Activated CD8-positive, alpha-beta T cell treated with anti-CD3 and anti-CD28 coated beads for 36 hours (primary cell): Measurements from ENCODE around the gene IL3RA. TPM values are rescaled to one million over a fixed set of nuclear protein-coding genes. Genes with fewer than 3 reads are reported as not detected.

Source experiments
- ATAC-seq: fragments of 200-7000 bp; cut with Tn5 transposase; one replicate; pipeline ENCODE4 v1.10.0; 2021; ENCODE audit warnings: mild to moderate bottlenecking, moderate library complexity
- CTCF ChIA-PET: fragments of 350-600 bp; sonication (Branson Sonifier 250); formaldehyde crosslinking; loops from one replicate; lab custom pipeline; 2021; ENCODE audit warnings: antibody characterized with exemption; lab: Charles Lee
- POLR2A ChIA-PET: fragments of 350-600 bp; sonication (Branson Sonifier 250); formaldehyde crosslinking; loops from one replicate; lab custom pipeline; 2021; ENCODE audit warnings: antibody characterized with exemption; lab: Charles Lee
- DNase-seq: peaks from one replicate; pipeline ENCODE4 v3.0.0-alpha.2; 2020
- H3K27ac Mint-ChIP-seq: one replicate; pipeline ENCODE4 v1.8.0; 2021; ENCODE audit warnings: mild to moderate bottlenecking, mixed read lengths
- H3K27me3 Mint-ChIP-seq: one replicate; pipeline ENCODE4 v1.8.0; 2021; ENCODE audit warnings: mixed read lengths
- H3K36me3 Mint-ChIP-seq: one replicate; pipeline ENCODE4 v1.8.0; 2021; ENCODE audit warnings: low read depth, mixed read lengths
- H3K4me1 Mint-ChIP-seq: one replicate; pipeline ENCODE4 v1.8.0; 2021; ENCODE audit warnings: low read depth, mixed read lengths
- H3K4me3 Mint-ChIP-seq: one replicate; pipeline ENCODE4 v1.8.0; 2021; ENCODE audit warnings: mild to moderate bottlenecking, moderate library complexity, mixed read lengths
- H3K9me3 Mint-ChIP-seq: one replicate; pipeline ENCODE4 v1.8.0; 2021; ENCODE audit warnings: mixed read lengths
- CTCF ChIP-seq: fragments of 200-600 bp; IDR thresholded peaks from one replicate; pipeline ENCODE4 v1.8.0; 2022; ENCODE audit warnings: antibody characterized with exemption, mild to moderate bottlenecking
- intact Hi-C: fragments of 100-400 bp; cut with micrococcal nuclease; formaldehyde crosslinking; loops from one replicate; pipeline ENCODE4 v1.10.0; 2022
- total RNA-seq, 2 experiments: library from RNA; stranded (reverse); gene quantifications; one replicate each; pipeline ENCODE4 v1.2.3, GENCODE V29; 2021

IL3RA gene
- total RNA-seq, 2 experiments from 2014 or later = not detected

DNA sequence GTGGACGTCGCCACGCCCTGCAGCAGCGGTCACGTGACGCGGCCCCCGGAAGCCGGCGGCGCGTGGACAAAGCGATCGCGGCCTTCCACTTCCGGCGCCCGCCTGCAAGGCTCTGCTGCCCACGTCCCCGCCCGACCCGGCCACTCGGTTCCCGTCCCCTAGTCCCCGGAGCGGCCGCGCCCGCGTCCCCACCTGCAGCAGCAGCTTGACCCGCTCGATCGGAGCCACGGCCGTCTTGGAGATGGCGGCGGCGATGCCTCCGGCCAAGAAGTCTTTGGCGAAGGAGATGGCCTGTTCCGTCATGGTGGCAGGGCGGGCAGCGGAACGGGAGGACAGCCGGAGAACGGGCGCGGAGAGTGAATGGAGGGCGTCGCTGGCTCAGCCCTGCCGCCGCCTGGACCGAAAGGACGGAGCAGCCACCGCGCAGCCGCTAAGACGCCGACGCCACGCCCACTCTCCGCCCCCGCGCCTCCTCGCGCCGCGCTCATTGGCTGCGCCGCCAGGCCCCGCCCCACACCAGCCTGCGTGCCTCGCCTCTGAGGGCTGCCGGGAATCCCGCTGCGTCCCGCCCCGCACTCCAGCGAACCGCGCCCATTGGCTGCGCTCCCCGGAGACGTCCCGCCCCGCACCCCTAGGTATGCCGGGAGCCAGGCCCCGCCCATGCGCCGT, 55.3 kb downstream of the IL3RA start, which contains the start of gene SLC25A6:
Gene SLC25A6 (minus strand): TSS at position 407 of the 669 bp plus-strand sequence. CDS start 104 bp downstream, at position 303.
- H3K27me3 Mint-ChIP-seq = no peaks in the 10 kb centered on the region
- H3K36me3 Mint-ChIP-seq = peaks cover 66% of the 10 kb centered on the region
- ATAC-seq (peak; percentile 98), DNase-seq (peak; percentile 99)
- TF ChIP-seq CTCF = peak; percentile 42
- H3K4me1 Mint-ChIP-seq = peaks cover 52% of the 10 kb centered on the region
- CTCF ChIA-PET = no interaction called here
- H3K9me3 Mint-ChIP-seq = no peaks in the 10 kb centered on the region
- H3K4me3 Mint-ChIP-seq = peak within 1 kb of the TSS; percentile 91
- POLR2A ChIA-PET = no interaction called here
- H3K27ac Mint-ChIP-seq = peak within 1 kb of the TSS; percentile 97
- intact Hi-C loops = no loop called here

DNA sequence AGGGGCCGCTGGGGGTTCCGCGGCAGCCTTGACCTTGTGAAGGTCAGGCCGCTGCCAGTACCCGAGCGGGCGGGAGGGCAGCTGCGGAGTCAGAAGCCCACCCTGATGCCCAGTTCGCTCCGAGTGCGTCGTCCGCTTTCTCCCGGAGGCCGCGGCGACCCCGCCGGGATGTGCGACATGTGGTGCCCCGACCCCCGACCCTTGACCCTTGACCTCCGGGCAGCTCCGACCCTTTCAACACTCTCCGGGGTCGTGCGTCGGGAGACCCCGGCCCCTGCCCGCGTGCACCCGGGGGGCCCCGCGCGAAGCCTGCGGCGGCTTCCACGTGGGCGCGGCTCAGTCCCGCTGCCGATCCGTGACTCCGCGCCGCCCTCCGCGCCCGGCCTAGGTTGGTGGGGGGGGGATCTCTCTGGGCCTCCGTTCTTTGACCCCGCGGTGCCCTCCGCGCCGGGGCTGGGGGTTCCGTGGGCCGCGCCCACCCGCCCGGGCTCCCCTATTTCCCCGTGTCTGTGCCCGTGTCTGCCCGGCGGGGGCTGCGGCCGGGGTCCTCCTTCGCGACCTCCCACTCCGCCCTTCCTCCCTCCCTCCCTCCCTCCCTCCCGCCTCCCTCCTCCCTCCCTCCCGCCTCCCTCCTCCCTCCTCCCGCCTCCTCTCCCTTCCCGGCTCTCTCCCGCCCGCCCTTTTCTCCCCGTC, 55.9 kb downstream of the IL3RA start:
- Mint-ChIP-seq H3K36me3 (peaks cover 61% of the 10 kb centered on the region), H3K4me1 (peaks cover 52% of the 10 kb centered on the region), H3K27me3 (no peaks in the 10 kb centered on the region), H3K27ac (peak overlapping the region; percentile 97), H3K4me3 (peak overlapping the region; percentile 91), H3K9me3 (no peaks in the 10 kb centered on the region)
- TF ChIP-seq CTCF = no peak
- POLR2A ChIA-PET = no interaction called here
- DNase-seq = peak; percentile 67
- CTCF ChIA-PET = no interaction called here
- intact Hi-C loops = no loop called here
- ATAC-seq = peak; percentile 34

DNA sequence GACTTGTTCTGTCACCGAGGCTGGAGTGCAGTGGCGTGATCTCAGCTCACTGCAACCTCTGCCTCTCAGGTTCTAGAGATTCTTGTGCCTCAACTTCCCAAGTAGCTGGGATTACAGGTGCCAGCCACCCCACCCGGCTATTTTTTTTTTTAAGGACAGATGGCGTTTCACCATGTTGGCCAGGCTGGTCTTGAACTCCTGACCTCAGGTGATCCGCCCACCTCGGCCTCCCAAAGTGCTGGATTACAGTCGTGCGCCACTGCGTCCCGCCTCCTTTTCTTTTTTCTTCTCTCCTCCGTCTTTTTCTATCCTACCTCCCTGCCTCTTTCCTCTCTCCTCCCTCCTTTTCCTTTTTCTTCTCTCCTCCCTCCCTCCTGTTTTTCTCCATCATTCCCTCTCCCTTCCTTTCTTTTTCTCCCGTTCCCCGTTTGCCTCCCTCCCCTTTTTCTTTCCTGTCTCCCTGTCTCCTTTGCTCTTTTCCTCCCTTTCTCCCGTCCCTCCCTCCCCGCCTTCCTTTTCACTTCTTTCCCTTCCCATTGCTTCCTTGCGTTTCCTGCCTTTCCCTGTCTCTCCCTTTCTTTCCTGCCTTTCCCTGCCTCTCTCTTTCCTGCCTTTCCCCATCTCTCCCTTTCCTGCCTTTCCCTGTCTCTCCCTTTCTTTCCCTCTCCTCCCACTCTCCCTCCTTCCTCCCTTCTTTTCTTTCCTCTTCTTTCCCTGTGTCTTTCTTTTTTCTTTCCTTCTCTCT, 57.5 kb downstream of the IL3RA start:
- Mint-ChIP-seq H3K36me3 (peaks cover 53% of the 10 kb centered on the region), H3K27ac (peak overlapping the region; percentile 97), H3K4me1 (peaks cover 37% of the 10 kb centered on the region), H3K27me3 (no peaks in the 10 kb centered on the region), H3K4me3 (peak overlapping the region; percentile 91), H3K9me3 (no peaks in the 10 kb centered on the region)
- CTCF ChIA-PET = no interaction called here
- intact Hi-C loops = no loop called here
- POLR2A ChIA-PET = no interaction called here
- TF ChIP-seq CTCF = no peak
- DNase-seq (no peak), ATAC-seq (no peak)

GRCh38 chrX:1394731-1395501, 58.3 kb downstream of the IL3RA start:
- intact Hi-C loops = no loop called here
- ATAC-seq = no peak
- peaks cover 31% of the 10 kb centered on the region for H3K4me1 Mint-ChIP-seq
- DNase-seq = no peak
- ChIA-PET POLR2A (no interaction called here), CTCF (no interaction called here)
- H3K4me3 Mint-ChIP-seq = peak overlapping the region; percentile 91
- no peaks in the 10 kb centered on the region for H3K9me3 Mint-ChIP-seq
- peak overlapping the region; percentile 18 for H3K27ac Mint-ChIP-seq
- TF ChIP-seq CTCF = no peak
- H3K36me3 Mint-ChIP-seq = peaks cover 47% of the 10 kb centered on the region
- no peaks in the 10 kb centered on the region for H3K27me3 Mint-ChIP-seq
